ENCODE measurements around the gene GOLIM4. TPM values are rescaled to one million over a fixed set of nuclear protein-coding genes. Genes with fewer than 3 reads are reported as not detected.

GOLIM4 gene
- total and polyA plus RNA-seq, 8 donors: 5.6 to 17.6 (median 9.1) TPM

GRCh38 chr3:167978071-167978470 lies 117.7 kb downstream of the GOLIM4 start:
- TF ChIP-seq CTCF (IDR thresholded peaks at IDR 0.05): no peak
- Histone ChIP-seq H3K36me3 (no peaks in the 10 kb centered on the region), H3K4me1 (peaks cover 0 to 3% (median 0%) of the 10 kb centered on the region in 3 donors), H3K9me3 (no peaks in the 10 kb centered on the region), H3K27ac (no peak overlapping the region), H3K4me3 (no peak overlapping the region), H3K27me3 (no peaks in the 10 kb centered on the region)
- DNase-seq: no peak
- FAIRE-seq: no peak
- 51 to 55% methylated on average over 3 of the region's 3 CpGs for WGBS, 2 donors
- intact Hi-C loops (cut with DNase I): no loop called here
- peak in 1 of 4 donors; percentile 31 for ATAC-seq

GRCh38 chr3:167976516-167977361 lies 119.0 kb downstream of the GOLIM4 start:
- no peak overlapping the region for H3K27ac ChIP-seq
- H3K4me1 ChIP-seq: peaks cover 0 to 3% (median 0%) of the 10 kb centered on the region in 3 donors
- intact Hi-C loops (cut with DNase I): no loop called here
- no peak for DNase-seq
- no peak overlapping the region for H3K4me3 ChIP-seq
- 38 to 45% methylated on average over 8 of the region's 8 CpGs for WGBS, 2 donors
- no peaks in the 10 kb centered on the region for H3K36me3 ChIP-seq
- peak in 1 of 4 donors; percentile 11 for ATAC-seq
- TF ChIP-seq CTCF (IDR thresholded peaks at IDR 0.05): no peak
- no peaks in the 10 kb centered on the region for H3K9me3 ChIP-seq
- H3K27me3 ChIP-seq: no peaks in the 10 kb centered on the region
- no peak for FAIRE-seq

GRCh38 chr3:167973901-167974300 lies 121.8 kb downstream of the GOLIM4 start:
- no peak overlapping the region for H3K27ac ChIP-seq
- FAIRE-seq (no peak), ATAC-seq (no peak), DNase-seq (no peak)
- no peaks in the 10 kb centered on the region for H3K9me3 ChIP-seq
- intact Hi-C loops (cut with DNase I): no loop called here
- TF ChIP-seq CTCF (IDR thresholded peaks at IDR 0.05): no peak
- peaks cover 0 to 3% (median 0%) of the 10 kb centered on the region in 3 donors for H3K4me1 ChIP-seq
- H3K4me3 ChIP-seq: no peak overlapping the region
- no peaks in the 10 kb centered on the region for H3K36me3 ChIP-seq
- H3K27me3 ChIP-seq: no peaks in the 10 kb centered on the region

GRCh38 chr3:167973046-167973445 lies 122.7 kb downstream of the GOLIM4 start:
- ATAC-seq: no peak
- H3K4me3 ChIP-seq: no peak overlapping the region
- no peak for TF ChIP-seq CTCF (IDR thresholded peaks at IDR 0.05)
- WGBS, 2 donors: 66 to 74% methylated on average over 2 of the region's 2 CpGs
- DNase-seq: no peak
- no peaks in the 10 kb centered on the region for H3K36me3 ChIP-seq
- no peaks in the 10 kb centered on the region for H3K27me3 ChIP-seq
- intact Hi-C loops (cut with DNase I): no loop called here
- H3K27ac ChIP-seq: no peak overlapping the region
- peaks cover 0 to 3% (median 0%) of the 10 kb centered on the region in 3 donors for H3K4me1 ChIP-seq
- no peaks in the 10 kb centered on the region for H3K9me3 ChIP-seq
- no peak for FAIRE-seq

- Histone ChIP-seq H3K36me3 (no peaks in the 10 kb centered on the region), H3K27ac (no peak overlapping the region), H3K9me3 (no peaks in the 10 kb centered on the region), H3K27me3 (no peaks in the 10 kb centered on the region), H3K4me3 (no peak overlapping the region), H3K4me1 (peaks cover 0 to 3% (median 0%) of the 10 kb centered on the region in 3 donors)
- 74 to 80% methylated on average over 3 of the region's 3 CpGs for WGBS, 2 donors
- FAIRE-seq: no peak
- ATAC-seq: no peak
- DNase-seq: no peak
- no peak for TF ChIP-seq CTCF (IDR thresholded peaks at IDR 0.05)
- intact Hi-C loops (cut with DNase I): no loop called here
Observed at GRCh38 chr3:167972502-167972901, 123.2 kb downstream of the GOLIM4 start.

Measured in pancreas (tissue), 10 donors.